ENCODE data around the gene ITGAL. TPM values are rescaled to one million over a fixed set of nuclear protein-coding genes. Genes with fewer than 3 reads are reported as not detected.

ITGAL gene
- total and polyA plus RNA-seq, 2 donors (not counting 1 experiment from before 2014, with no cell fraction given) = 110 to 184 TPM

- H3K79me2 ChIP-seq (ENCODE audit: control insufficient read depth, insufficient read depth, low read length) = peaks cover 22% of the 10 kb centered on the region
- no peaks in the 10 kb centered on the region for H4K20me1 ChIP-seq (ENCODE audit: control insufficient read depth, insufficient read depth, low read length, poor library complexity, severe bottlenecking)
Measured at GRCh38 chr16:30473231-30474073, 910 bp downstream of the ITGAL start.

More at GRCh38 chr16:30473231-30474073, 910 bp downstream of the ITGAL start:
- 21% methylated on average over 11 of the region's 19 CpGs for WGBS (ENCODE audit: insufficient coverage)
- peak overlapping the region; percentile 77 for H3K9ac ChIP-seq (ENCODE audit: low read length)
- no peaks in the 10 kb centered on the region for H3K9me3 ChIP-seq (ENCODE audit: control extremely low read depth in 1 of 3, control insufficient read depth in 2 of 3, insufficient read depth in 1 of 3, low read length in 2 of 3)
- peaks cover 42 to 48% of the 10 kb centered on the region in 2 donors for H3K4me1 ChIP-seq (ENCODE audit: control insufficient read depth in 2 of 2, insufficient read depth in 2 of 2, low read length in 2 of 2)
- H3K4me3 Mint-ChIP-seq = peak overlapping the region; percentile 83
- H2AFZ ChIP-seq (ENCODE audit: insufficient read depth, low read depth, low read length, poor library complexity, severe bottlenecking) = peak overlapping the region; percentile 71
- peaks cover 0 to 18% of the 10 kb centered on the region in 2 experiments for H3K36me3 ChIP-seq (replicated peaks in 1 of 2; ENCODE audit: control extremely low read depth in 1 of 2, control insufficient read depth in 1 of 2, extremely low read depth in 1 of 2, insufficient read depth in 2 of 2, low read length in 1 of 2)
- peak overlapping the region; percentile 70 to 82 for H3K27ac ChIP-seq (ENCODE audit: low read length in 2 of 2)
- H3K4me3 ChIP-seq (ENCODE audit: control extremely low read depth in 1 of 5, extremely low read depth in 1 of 5, insufficient read depth in 1 of 5, low read depth in 2 of 5, low read length in 4 of 5) = peak overlapping the region; percentile 39 to 76 (median 59)
- H3K27ac Mint-ChIP-seq = peak overlapping the region; percentile 91
- intact Hi-C loops (cut with micrococcal nuclease) = loop anchor here (2.0 to 5.0 kb wide), 4 partner anchors 29 to 96 kb away; partner anchors contain the start of genes DCTPP1, SEPHS2 and ZNF768
- H3K27me3 Mint-ChIP-seq = no peaks in the 10 kb centered on the region
- POLR2A ChIA-PET = interaction anchor here (0.6 to 5.7 kb wide), 9 partner anchors 15 to 62 kb away, joined by 3 to 74 read pairs (median 4); partner anchors contain the start of gene DCTPP1
- ATAC-seq (ENCODE audit: low read depth) (peak; percentile 42), DNase-seq (peak; percentile 56)
- TF ChIP-seq EZH2 (IDR thresholded peaks at IDR 0.05; ENCODE audit: borderline replicate concordance, insufficient read depth, low read depth, low read length, poor library complexity, severe bottlenecking) = no peak
- no peak for TF ChIP-seq CTCF (IDR thresholded peaks at IDR 0.05)
- CTCF ChIA-PET = interaction anchor here (0.6 to 6.5 kb wide), 9 partner anchors 8 to 186 kb away, joined by 3 to 77 read pairs (median 4); partner anchors contain the start of genes DCTPP1 and SEPHS2
- H3K4me2 ChIP-seq (replicated peaks; ENCODE audit: low read depth, low read length, poor library complexity, severe bottlenecking) = peak overlapping the region; percentile 94
- H3K27me3 ChIP-seq (replicated peaks in 1 of 4; ENCODE audit: control extremely low read depth in 1 of 4, control insufficient read depth in 3 of 4, insufficient read depth in 4 of 4, low read length in 3 of 4) = no peaks in the 10 kb centered on the region
- no peaks in the 10 kb centered on the region for H3K9me3 Mint-ChIP-seq (ENCODE audit: insufficient read depth)
- H3K4me1 Mint-ChIP-seq = peaks cover 53% of the 10 kb centered on the region

Data from B cell (primary cell).